Ishikawa (cell line): ENCODE measurements around the gene SF3B6.

Experiments
- CEBPB ChIP-seq: IDR thresholded peaks from 2 replicates; pipeline ENCODE4 v1.6.1; 2012
- CREB1 ChIP-seq: IDR thresholded peaks from 2 replicates; pipeline ENCODE4 v1.6.1; 2012; ENCODE audit warnings: low read depth
- EGR1 ChIP-seq: IDR thresholded peaks from 2 replicates; pipeline ENCODE4 v1.6.1; 2012
- EP300 ChIP-seq: IDR thresholded peaks from 2 replicates; pipeline ENCODE4 v1.6.1; 2012; ENCODE audit warnings: borderline replicate concordance
- FOXM1 ChIP-seq: IDR thresholded peaks from 2 replicates; pipeline ENCODE4 v1.6.1; 2012; ENCODE audit warnings: low read depth, borderline replicate concordance
- MAX ChIP-seq: IDR thresholded peaks from 2 replicates; pipeline ENCODE4 v1.6.1; 2012
- NFIC ChIP-seq: IDR thresholded peaks from 2 replicates; pipeline ENCODE4 v1.6.1; 2012
- RAD21 ChIP-seq: IDR thresholded peaks from 2 replicates; pipeline ENCODE4 v1.6.1; 2012; ENCODE audit warnings: low read depth
- TAF1 ChIP-seq: IDR thresholded peaks from 2 replicates; pipeline ENCODE4 v1.6.1; 2012; ENCODE audit warnings: low read depth, mild to moderate bottlenecking
- TCF12 ChIP-seq: IDR thresholded peaks from 2 replicates; pipeline ENCODE4 v1.6.1; 2012; ENCODE audit warnings: low read depth
- TEAD4 ChIP-seq: IDR thresholded peaks from 2 replicates; pipeline ENCODE4 v1.6.1; 2012
- YY1 ChIP-seq: IDR thresholded peaks from 2 replicates; pipeline ENCODE4 v1.6.1; 2012; ENCODE audit warnings: low read depth
- ZBTB7A ChIP-seq: IDR thresholded peaks from 2 replicates; pipeline ENCODE4 v1.6.1; 2012; ENCODE audit warnings: low read depth
- TF ChIP-seq, protein P1 (sequence below): IDR thresholded peaks from 2 replicates; pipeline ENCODE4 v1.6.1; 2012
- TF ChIP-seq, protein P2 (sequence below): IDR thresholded peaks from 2 replicates; pipeline ENCODE4 v1.6.1; 2012; ENCODE audit warnings: low read depth, mild to moderate bottlenecking

The SF3B6 gene

DNA sequence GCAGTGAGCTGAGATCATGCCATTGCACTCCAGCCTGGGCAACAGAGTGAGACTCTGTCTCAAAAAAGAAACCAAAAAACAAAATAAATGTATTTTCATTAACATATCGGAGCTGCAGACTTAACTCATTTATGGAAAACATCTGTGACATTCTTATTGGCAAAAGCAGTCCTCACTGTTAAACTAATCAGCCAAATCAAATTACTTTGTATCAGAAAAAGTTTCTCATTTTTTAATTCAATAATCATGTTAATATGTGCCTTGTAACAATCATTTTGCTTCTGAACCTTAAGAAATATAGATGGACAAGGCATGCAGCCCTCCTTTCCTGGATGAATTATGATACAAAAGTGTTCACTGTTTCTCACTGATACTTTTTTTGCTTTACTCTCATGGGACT lies 26.6 kb upstream of the SF3B6 start:
- TF ChIP-seq CREB1 (no peak), NFIC (no peak), CEBPB (no peak), ZBTB7A (no peak), TCF12 (no peak), MAX (no peak), EGR1 (no peak), YY1 (no peak), TEAD4 (no peak), RAD21 (no peak), EP300 (no peak), FOXM1 (no peak), TAF1 (no peak)
- TF ChIP-seq, protein P1, sequence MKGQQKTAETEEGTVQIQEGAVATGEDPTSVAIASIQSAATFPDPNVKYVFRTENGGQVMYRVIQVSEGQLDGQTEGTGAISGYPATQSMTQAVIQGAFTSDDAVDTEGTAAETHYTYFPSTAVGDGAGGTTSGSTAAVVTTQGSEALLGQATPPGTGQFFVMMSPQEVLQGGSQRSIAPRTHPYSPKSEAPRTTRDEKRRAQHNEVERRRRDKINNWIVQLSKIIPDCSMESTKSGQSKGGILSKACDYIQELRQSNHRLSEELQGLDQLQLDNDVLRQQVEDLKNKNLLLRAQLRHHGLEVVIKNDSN, result no peak

- TF ChIP-seq TCF12, result no peak
- TF ChIP-seq, protein P2, sequence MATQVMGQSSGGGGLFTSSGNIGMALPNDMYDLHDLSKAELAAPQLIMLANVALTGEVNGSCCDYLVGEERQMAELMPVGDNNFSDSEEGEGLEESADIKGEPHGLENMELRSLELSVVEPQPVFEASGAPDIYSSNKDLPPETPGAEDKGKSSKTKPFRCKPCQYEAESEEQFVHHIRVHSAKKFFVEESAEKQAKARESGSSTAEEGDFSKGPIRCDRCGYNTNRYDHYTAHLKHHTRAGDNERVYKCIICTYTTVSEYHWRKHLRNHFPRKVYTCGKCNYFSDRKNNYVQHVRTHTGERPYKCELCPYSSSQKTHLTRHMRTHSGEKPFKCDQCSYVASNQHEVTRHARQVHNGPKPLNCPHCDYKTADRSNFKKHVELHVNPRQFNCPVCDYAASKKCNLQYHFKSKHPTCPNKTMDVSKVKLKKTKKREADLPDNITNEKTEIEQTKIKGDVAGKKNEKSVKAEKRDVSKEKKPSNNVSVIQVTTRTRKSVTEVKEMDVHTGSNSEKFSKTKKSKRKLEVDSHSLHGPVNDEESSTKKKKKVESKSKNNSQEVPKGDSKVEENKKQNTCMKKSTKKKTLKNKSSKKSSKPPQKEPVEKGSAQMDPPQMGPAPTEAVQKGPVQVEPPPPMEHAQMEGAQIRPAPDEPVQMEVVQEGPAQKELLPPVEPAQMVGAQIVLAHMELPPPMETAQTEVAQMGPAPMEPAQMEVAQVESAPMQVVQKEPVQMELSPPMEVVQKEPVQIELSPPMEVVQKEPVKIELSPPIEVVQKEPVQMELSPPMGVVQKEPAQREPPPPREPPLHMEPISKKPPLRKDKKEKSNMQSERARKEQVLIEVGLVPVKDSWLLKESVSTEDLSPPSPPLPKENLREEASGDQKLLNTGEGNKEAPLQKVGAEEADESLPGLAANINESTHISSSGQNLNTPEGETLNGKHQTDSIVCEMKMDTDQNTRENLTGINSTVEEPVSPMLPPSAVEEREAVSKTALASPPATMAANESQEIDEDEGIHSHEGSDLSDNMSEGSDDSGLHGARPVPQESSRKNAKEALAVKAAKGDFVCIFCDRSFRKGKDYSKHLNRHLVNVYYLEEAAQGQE, result no peak
- no peak for TF ChIP-seq NFIC
- no peak for TF ChIP-seq EP300
- no peak for TF ChIP-seq MAX
- TF ChIP-seq ZBTB7A, result no peak
- TF ChIP-seq CEBPB, result no peak
- no peak for TF ChIP-seq RAD21
- no peak for TF ChIP-seq TEAD4
- no peak for TF ChIP-seq EGR1
- TF ChIP-seq, protein P1, result no peak
- TF ChIP-seq YY1, result no peak
- TF ChIP-seq TAF1, result no peak
- TF ChIP-seq FOXM1, result no peak
- no peak for TF ChIP-seq CREB1
Observed at GRCh38 chr2:24101992-24102391, 25.9 kb upstream of the SF3B6 start.

GRCh38 chr2:24088821-24089359 lies 12.8 kb upstream of the SF3B6 start:
- TF ChIP-seq CREB1, result no peak
- no peak for TF ChIP-seq MAX
- TF ChIP-seq NFIC, result no peak
- TF ChIP-seq, protein P1, result no peak
- TF ChIP-seq EGR1, result no peak
- no peak for TF ChIP-seq TEAD4
- no peak for TF ChIP-seq YY1
- no peak for TF ChIP-seq RAD21
- no peak for TF ChIP-seq CEBPB
- TF ChIP-seq EP300, result no peak
- TF ChIP-seq, protein P2, result no peak
- TF ChIP-seq ZBTB7A, result no peak
- TF ChIP-seq TAF1, result no peak

DNA sequence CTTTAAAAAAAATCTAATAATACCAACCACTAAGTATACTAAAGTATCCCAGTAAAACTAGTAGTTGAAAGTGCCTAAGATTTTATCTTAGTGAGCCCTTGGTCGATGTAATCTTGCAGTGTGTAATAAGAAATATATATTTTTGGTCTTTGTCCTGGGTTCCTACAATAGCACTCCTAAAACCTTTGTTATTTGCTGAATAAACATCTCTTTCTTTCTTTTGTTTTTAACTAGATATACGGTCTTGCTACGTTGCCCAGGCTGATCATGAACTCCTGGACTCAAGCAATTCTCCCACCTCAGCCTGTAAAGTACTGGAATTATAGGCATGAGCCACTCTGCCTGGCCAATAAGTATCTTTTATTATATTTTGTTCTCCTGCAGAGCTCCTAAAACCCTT lies 10.9 kb upstream of the SF3B6 start:
- TF ChIP-seq TAF1 (no peak), CREB1 (no peak), YY1 (no peak), FOXM1 (no peak), NFIC (no peak), EP300 (no peak), RAD21 (no peak), ZBTB7A (no peak), MAX (no peak), TEAD4 (no peak), EGR1 (no peak), CEBPB (no peak), TCF12 (no peak)
- TF ChIP-seq, protein P2, result no peak
- TF ChIP-seq, protein P1, result no peak
